ENCODE results near the gene MNX1. TPM values are rescaled to one million over a fixed set of nuclear protein-coding genes. Genes with fewer than 3 reads are reported as not detected.

MNX1 gene
- total and polyA plus RNA-seq, 4 donors, result 0.08 TPM; not detected in 3

DNA sequence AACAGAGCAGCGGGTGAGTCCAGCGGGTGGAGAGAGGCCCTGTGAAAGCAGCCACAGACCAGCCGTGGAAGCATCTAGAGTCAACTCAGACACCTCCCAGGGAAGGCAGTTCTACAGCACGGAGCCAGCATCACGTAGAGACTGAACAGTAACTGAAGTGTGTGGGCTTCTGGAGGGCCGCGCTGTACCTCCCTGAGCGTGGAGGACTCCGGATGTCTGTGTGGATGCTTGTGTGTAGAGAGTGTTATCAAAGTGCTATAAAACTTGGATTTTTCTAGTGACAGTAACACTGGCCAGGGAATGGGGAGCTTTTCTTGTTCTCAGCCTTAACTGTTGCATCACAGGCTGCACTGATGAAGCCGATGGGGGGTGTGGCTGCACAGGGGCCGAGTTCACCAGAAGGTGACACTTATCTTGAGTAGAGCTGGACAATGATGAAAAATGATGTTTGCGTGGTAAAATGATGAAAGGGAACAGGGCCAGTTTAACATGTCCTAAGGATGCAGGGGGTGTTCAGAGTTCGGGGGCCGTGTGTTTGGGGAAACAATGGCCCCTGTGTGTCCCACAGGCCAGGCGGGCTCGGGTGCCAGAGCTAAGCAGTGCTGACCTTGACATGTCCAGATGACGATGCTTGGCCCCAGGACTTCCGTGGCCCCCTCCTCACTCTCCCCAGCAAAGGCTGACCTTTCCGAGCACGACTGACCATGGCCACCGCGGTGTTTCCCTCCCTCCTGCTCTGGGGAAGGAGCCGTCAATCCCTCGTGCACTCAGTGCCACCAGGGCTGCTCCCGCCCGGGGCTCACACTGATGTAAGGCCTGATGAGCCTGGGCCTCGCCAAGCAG, 21.9 kb downstream of the MNX1 start:
- Histone ChIP-seq H3K27me3 (ENCODE audit: control insufficient read depth in 4 of 4, insufficient read depth in 4 of 4, low read length in 3 of 4) (peaks cover 0 to 2% (median under 1%) of the 10 kb centered on the region in 4 donors), H3K27ac (ENCODE audit: low read depth in 1 of 2, low read length in 2 of 2) (no peak overlapping the region), H3K4me3 (ENCODE audit: low read depth in 1 of 3, low read length in 3 of 3) (no peak overlapping the region), H3K36me3 (ENCODE audit: control insufficient read depth in 4 of 4, insufficient read depth in 3 of 4, low read depth in 1 of 4, low read length in 3 of 4) (no peaks in the 10 kb centered on the region), H3K9me3 (ENCODE audit: control insufficient read depth in 4 of 4, low read length in 3 of 4) (no peaks in the 10 kb centered on the region), H3K4me1 (ENCODE audit: control insufficient read depth in 4 of 4, insufficient read depth in 4 of 4, low read length in 3 of 4) (no peaks in the 10 kb centered on the region), H3K9ac (ENCODE audit: low read depth in 1 of 2, low read length in 2 of 2) (no peak overlapping the region)
- TF ChIP-seq, protein P1, sequence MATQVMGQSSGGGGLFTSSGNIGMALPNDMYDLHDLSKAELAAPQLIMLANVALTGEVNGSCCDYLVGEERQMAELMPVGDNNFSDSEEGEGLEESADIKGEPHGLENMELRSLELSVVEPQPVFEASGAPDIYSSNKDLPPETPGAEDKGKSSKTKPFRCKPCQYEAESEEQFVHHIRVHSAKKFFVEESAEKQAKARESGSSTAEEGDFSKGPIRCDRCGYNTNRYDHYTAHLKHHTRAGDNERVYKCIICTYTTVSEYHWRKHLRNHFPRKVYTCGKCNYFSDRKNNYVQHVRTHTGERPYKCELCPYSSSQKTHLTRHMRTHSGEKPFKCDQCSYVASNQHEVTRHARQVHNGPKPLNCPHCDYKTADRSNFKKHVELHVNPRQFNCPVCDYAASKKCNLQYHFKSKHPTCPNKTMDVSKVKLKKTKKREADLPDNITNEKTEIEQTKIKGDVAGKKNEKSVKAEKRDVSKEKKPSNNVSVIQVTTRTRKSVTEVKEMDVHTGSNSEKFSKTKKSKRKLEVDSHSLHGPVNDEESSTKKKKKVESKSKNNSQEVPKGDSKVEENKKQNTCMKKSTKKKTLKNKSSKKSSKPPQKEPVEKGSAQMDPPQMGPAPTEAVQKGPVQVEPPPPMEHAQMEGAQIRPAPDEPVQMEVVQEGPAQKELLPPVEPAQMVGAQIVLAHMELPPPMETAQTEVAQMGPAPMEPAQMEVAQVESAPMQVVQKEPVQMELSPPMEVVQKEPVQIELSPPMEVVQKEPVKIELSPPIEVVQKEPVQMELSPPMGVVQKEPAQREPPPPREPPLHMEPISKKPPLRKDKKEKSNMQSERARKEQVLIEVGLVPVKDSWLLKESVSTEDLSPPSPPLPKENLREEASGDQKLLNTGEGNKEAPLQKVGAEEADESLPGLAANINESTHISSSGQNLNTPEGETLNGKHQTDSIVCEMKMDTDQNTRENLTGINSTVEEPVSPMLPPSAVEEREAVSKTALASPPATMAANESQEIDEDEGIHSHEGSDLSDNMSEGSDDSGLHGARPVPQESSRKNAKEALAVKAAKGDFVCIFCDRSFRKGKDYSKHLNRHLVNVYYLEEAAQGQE (IDR thresholded peaks at IDR 0.05), result no peak
- 70% methylated on average over 27 of the region's 27 CpGs for WGBS
- no peak for DNase-seq (ENCODE audit: low spot score)

- no peaks in the 10 kb centered on the region for H3K27me3 ChIP-seq (ENCODE audit: control insufficient read depth in 4 of 4, insufficient read depth in 4 of 4, low read length in 3 of 4)
- H3K9ac ChIP-seq (ENCODE audit: low read depth in 1 of 2, low read length in 2 of 2), result no peak overlapping the region
- TF ChIP-seq HNF4G (IDR thresholded peaks at IDR 0.05) (no peak), EGR1 (IDR thresholded peaks at IDR 0.05; ENCODE audit: low read depth in 2 of 2) (no peak), YY1 (IDR thresholded peaks at IDR 0.05) (no peak), GABPA (IDR thresholded peaks at IDR 0.05 in 1 of 2, conservative IDR thresholded peaks at IDR 0.05 in 1 of 2) (no peak), RAD21 (IDR thresholded peaks at IDR 0.05) (no peak), MAX (IDR thresholded peaks at IDR 0.05) (no peak), RXRA (IDR thresholded peaks at IDR 0.05) (no peak), ATF3 (IDR thresholded peaks at IDR 0.05) (no peak), HNF4A (conservative IDR thresholded peaks at IDR 0.05) (no peak)
- TF ChIP-seq, protein P1 (IDR thresholded peaks at IDR 0.05), result no peak
- TF ChIP-seq, protein P2, sequence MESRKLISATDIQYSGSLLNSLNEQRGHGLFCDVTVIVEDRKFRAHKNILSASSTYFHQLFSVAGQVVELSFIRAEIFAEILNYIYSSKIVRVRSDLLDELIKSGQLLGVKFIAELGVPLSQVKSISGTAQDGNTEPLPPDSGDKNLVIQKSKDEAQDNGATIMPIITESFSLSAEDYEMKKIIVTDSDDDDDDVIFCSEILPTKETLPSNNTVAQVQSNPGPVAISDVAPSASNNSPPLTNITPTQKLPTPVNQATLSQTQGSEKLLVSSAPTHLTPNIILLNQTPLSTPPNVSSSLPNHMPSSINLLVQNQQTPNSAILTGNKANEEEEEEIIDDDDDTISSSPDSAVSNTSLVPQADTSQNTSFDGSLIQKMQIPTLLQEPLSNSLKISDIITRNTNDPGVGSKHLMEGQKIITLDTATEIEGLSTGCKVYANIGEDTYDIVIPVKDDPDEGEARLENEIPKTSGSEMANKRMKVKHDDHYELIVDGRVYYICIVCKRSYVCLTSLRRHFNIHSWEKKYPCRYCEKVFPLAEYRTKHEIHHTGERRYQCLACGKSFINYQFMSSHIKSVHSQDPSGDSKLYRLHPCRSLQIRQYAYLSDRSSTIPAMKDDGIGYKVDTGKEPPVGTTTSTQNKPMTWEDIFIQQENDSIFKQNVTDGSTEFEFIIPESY (IDR thresholded peaks at IDR 0.05), result no peak
- TF ChIP-seq, protein P3, sequence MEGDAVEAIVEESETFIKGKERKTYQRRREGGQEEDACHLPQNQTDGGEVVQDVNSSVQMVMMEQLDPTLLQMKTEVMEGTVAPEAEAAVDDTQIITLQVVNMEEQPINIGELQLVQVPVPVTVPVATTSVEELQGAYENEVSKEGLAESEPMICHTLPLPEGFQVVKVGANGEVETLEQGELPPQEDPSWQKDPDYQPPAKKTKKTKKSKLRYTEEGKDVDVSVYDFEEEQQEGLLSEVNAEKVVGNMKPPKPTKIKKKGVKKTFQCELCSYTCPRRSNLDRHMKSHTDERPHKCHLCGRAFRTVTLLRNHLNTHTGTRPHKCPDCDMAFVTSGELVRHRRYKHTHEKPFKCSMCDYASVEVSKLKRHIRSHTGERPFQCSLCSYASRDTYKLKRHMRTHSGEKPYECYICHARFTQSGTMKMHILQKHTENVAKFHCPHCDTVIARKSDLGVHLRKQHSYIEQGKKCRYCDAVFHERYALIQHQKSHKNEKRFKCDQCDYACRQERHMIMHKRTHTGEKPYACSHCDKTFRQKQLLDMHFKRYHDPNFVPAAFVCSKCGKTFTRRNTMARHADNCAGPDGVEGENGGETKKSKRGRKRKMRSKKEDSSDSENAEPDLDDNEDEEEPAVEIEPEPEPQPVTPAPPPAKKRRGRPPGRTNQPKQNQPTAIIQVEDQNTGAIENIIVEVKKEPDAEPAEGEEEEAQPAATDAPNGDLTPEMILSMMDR (IDR thresholded peaks at IDR 0.05; ENCODE audit: low read depth, low read length, missing input control), result no peak
- H3K9me3 ChIP-seq (ENCODE audit: control insufficient read depth in 4 of 4, low read length in 3 of 4), result no peaks in the 10 kb centered on the region
- no peak overlapping the region for H3K4me3 ChIP-seq (ENCODE audit: low read depth in 1 of 3, low read length in 3 of 3)
- no peaks in the 10 kb centered on the region for H3K4me1 ChIP-seq (ENCODE audit: control insufficient read depth in 4 of 4, insufficient read depth in 4 of 4, low read length in 3 of 4)
- DNase-seq (ENCODE audit: low spot score), result no peak
- no peaks in the 10 kb centered on the region for H3K36me3 ChIP-seq (ENCODE audit: control insufficient read depth in 4 of 4, insufficient read depth in 3 of 4, low read depth in 1 of 4, low read length in 3 of 4)
- WGBS, result 88% methylated on average over 8 of the region's 8 CpGs
- no peak overlapping the region for H3K27ac ChIP-seq (ENCODE audit: low read depth in 1 of 2, low read length in 2 of 2)
Measured at GRCh38 chr7:156986378-156986777, 24.1 kb downstream of the MNX1 start.

Data from liver (tissue), 9 donors.